Cortex of kidney (tissue), 1 donor: ENCODE data around the gene MTO1.
"Not testable (repeated sequence)": the region's sequence is repeated elsewhere in the genome, so short reads cannot be mapped to it uniquely, and the experiment has no call there.

Experiments used
- DNase-seq: peaks from one replicate; lab custom pipeline; 2025; lab: John Stamatoyannopoulos, UW

Gene MTO1

DNA sequence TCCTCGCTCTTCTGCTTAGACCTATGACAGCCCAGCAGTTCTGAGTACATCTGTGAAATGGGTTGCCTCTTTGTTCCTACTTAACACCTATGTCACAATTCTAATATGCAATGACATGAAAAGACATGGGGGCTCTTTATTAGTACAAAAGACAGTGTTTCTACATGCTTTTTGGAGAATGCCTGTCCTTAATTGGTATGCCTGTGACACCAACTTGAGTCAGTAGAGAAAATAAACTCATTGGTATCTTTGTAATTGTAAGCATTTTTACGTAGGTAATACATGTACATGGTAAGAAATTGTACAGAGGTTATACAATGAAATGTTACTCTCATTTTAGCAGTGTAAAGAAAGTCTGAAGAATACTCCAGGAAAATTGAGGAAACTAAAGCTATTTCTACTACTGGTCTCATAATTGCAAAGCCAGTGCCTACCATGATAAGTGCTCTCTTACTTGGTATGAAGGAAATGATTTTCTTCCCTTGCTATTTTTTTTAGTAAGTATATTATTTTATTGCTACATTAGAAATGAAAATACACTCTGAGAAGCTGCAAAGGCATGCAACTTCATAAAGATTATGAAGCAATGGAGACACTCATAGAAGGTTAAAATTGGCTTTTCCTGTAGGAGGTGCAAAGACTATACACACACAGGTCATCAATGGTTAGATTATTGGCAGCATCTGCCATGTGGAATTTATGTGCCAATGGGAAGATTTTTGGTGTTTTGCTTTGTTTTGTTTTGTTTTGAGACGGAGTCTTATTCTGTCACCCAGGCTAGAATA lies 64.2 kb downstream of the MTO1 start:
- no peak for DNase-seq

DNA sequence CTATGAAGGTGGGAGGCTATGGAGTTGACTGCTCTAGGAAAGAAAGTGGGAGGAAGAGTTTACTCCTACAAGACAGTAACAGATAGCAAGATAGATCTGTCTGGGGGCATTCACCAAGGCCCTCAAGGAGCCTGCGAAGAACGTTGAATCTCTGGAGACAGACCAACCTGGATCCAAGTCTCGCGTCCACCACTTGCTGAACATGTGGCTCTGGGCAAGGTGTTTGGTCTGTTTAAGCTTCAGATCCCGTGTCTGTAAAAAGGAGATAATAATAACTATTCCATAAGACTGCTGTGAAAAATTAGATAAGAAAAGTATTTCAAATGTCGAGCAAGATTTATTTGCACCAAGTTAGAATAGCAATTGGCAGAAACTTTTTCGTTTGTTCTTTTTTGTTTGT lies 67.4 kb downstream of the MTO1 start:
- DNase-seq, result no peak

DNA sequence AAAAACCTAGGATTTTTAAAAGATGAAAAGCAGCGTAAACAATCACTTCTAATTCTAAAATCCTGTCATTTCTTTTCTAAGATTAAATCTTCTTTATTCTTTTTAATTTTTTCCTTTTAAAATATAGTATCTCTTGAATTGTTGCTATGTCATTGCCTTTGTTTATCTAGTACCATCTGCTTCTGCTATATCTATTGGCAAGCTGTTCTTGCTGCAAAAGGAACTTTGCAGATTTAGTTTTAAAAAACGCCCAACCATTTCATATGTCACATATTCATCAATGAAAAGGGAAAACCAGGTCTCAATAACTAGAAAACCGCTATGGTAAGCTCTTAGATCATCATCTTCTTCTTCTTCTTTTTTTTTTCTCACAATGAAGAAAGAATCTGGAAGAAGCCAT lies 70.8 kb downstream of the MTO1 start:
- no peak for DNase-seq

DNA sequence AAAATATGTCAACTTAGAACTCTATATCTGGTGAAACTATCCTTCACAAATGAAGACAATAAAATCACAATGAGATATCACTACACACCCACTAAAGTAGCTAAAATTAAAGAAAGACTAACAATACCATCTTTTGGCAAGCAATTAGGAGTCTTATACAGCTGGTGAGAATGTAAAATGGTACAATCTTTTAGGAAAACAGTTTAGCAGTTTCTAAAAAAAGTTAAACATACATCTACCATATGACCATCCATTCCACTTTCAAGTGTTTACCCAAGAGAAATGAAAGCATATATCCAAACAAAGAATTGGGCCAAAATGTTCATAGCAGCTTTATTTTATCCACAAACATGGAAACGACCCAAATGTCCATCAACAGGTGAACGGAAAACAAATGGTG lies 73.1 kb downstream of the MTO1 start:
- DNase-seq, result no peak

DNA sequence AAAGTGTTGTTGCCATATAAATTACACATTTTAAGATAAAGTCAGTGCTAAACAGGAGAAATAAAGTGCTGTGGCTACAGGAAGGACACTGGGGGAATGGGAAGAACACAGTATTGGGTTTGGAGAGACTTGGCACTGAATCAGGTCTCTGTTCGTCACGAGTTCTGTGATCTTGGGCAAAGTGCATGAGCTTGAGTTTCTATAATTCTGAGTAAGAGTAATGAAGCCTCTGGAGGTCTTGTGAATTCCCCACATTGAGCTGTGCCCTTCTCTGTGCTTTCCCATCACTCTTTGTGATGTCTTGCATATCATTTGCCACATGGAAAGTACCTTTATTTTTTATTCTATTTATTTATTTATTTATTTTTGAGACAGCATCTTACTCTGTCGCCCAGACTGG lies 76.1 kb downstream of the MTO1 start:
- DNase-seq, result no peak

DNA sequence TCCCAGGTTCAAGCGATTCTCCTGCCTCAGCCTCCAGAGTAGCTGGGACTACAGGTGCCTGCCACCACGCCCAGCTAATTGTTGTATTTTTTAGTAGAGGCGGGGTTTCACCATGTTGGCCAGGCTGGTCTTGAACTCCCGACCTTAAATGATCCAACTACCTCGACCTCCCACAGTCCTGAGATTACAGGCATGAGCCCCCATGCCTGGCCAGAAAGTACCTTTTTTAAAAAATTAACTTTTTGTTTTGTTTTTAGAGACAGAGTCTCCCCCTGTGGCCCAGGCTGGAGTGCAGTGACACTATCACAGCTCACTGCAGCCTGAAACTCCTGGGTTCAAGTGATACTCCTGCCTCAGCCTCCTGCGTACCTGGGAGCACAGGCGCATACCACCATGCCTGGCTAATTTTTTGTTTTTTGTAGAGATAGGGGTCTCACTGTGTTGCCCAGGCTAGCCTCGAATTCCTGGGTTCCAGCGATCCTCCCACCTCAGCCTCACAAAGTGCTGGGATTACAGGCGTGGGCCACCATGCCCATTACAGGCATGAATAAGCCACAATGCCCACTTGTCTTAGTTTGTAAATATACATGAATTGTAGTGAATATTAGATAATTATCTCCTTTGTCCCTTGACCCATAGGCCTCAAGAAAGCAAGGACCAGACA lies 76.7 kb downstream of the MTO1 start:
- DNase-seq, result no peak

DNA sequence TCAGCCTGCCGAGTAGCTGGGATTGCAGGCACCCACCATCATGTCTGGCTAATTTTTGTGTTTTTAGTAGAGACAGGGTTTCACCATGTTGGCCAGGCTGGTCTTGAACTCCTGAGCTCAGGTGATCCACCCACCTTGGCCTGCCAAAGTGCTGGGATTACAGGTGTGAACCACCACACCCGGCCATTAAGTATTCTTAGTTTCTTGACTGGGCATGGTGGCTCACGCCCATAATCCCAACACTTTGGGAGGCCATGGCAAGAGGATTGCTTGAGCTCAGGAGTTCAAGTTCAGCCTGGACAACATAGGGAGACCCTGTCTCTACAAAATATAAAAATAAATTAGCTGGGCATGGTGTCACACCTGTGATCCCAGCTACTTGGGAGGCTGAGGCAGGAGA lies 80.9 kb downstream of the MTO1 start:
- not testable (repeated sequence) for DNase-seq

DNA sequence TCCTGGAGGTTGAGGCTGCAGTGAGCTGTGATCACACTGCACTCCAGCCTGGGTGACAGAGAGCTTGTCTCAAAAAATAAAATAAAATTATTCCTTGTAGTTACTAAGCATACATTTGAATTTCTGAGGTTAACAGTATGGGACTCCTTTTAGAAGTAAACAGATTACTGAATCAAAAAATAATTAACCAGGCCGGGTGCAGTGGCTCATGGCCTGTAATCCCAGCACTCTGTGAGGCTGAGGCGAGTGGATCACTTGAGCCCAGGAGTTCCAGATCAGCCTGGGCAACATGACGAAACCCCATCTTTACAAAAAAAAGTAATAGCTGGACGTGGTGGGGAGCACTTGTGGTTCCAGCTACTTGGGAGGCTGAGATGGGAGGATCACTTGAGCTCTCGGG lies 81.4 kb downstream of the MTO1 start:
- no peak for DNase-seq

DNA sequence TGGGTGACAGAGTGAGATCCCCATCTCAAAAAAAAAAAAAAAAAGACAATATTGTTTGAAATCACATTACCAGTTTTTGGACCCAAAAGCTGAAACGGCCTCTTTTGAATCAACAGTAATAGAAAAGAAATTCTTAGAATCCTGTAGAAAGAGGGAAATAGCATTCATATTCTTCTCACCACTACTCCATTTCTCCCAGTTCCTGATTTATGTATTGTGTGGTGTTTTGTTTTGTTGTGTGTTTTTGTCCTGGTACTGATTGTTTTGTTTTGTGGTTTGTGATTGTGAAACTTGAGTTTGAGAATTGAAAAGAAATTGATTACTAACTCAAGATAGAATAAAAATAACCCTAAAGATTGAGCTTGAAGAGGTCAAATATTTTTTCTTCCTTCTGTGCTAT lies 85.5 kb downstream of the MTO1 start:
- DNase-seq, result no peak

DNA sequence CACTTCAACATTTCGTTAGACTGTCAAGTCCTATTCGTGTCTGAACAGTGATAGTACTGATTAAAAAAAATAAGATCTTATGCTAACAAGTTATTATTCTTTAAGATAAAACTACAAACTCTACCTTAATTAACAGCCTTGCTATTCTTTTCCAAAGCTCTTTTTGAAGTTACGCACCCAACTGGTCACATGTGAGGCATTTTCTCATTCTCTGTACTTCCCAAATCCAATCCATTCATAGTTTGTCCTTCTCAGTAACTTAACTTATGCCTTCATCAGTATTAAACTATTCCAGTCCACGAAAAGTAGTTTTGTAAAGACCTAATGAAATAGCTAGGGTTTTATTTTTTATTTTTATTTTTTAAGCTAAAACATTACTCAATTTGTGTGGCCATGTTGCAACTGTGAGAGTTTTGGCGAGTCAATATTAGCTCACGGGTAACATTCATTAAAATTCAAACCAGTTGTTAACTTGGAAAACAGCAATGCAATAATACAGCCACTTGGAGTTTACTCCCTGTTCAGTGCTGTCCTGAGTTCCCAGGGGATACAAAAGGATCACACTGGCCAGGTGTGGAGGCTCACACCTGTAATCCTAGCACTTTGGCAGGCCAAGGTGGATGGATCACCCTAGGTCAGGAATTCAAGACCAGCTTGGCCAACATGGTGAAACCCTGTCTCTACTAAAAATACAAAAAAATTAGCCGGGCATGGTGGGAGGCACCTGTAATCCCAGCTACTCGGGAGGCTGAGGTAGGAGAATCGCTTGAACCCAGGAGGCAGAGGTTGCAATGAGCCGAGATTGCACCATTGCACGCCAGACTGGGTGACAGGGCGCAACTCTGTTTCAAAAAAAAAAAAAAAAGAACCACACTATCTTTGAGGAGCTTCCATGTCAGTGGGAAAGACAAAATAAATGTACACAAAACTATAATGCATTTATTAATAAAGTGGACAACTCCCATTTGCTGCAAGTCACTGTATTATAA lies 87.2 kb downstream of the MTO1 start:
- DNase-seq, result no peak

DNA sequence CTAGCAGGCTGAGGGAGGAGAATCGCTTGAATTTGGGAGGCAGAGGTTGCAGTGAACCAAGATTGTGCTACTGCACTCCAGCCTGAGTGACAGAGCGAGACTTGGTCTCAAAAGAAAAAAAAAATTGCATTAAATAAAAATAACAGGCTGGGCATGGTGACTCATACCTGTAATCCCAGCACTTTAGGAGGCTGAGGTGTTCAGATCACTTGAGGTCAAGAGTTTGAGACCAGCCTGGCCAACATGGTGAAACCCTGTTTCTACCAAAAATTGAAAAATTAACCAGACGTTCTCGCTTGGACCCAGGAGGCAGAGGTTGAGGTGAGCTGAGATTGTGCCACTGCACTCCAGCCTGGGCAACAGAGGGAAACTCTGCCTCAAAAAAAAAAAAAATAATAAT lies 89.6 kb downstream of the MTO1 start:
- DNase-seq, result not testable (repeated sequence)

DNA sequence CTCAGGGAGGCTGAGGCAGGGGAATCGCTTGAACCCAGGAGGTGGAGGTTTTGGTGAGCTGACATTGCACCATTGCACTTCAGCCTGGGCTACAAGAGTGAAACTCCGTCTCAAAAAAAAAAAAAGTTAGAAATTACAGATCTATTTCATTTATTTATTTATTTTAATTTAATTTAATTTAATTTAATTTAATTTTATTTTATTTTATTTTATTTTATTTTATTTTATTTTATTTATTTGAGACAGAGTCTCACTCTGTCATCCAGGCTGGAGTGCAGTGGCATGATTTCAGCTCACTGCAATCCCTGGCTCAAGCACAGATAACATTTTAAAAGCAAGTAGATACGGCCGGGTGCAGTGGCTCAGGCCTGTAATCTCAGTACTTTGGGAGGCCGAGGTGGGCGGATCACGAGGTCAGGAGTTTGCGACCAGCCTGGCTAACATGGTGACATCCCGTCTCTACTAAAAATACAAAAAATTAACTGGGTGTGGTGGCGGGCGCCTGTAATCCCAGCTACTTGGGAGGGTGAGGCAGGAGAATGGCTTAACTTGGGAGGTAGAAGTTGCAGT lies 93.9 kb downstream of the MTO1 start:
- DNase-seq, result not testable (repeated sequence)

DNA sequence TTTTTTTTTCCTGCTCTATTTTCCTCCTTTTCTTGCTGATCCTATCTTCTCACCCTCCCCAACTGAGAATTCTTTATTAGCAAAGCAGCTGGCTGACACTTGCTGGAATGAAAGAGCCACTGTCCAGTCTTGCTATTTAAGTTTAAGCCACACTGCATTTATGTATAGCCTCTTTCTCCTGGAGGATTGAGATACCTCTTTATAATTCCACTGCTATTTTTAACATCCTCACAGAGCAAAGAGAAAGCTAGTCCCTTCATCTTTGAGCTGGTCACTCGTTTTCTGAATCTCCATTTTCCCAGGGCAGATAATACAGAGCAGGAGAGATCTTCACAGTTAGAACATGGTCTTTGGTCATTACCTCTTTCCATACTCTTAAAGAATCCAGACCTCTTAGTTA lies 95.3 kb downstream of the MTO1 start:
- no peak for DNase-seq
